K562 (cell line): ENCODE data around the gene MTTP. TPM values are rescaled to one million over a fixed set of nuclear protein-coding genes. Genes with fewer than 3 reads are reported as not detected.

Experiments
- ATAC-seq: fragments of 200-7000 bp; cut with Tn5 transposase; 3 replicates; pipeline ENCODE4 v1.9.1; 2020; ENCODE audit warnings: moderate library complexity
- BruUV-seq: library from RNA; stranded (reverse); fragments of 400-500 nt; replicated peaks from 2 replicates; lab custom pipeline; 2021; lab: Mats Ljungman, UMichigan
- CTCF ChIA-PET: fragments of 300-600 bp; formaldehyde crosslinking; extraction: SDS; loops from one replicate; lab custom pipeline; 2021; ENCODE audit warnings: low intra/inter-chr PET ratio; lab: Yijun Ruan, JAX
- POLR2A ChIA-PET: fragments of 300-600, 350-650 bp; sonication (Branson Sonifier 250); formaldehyde crosslinking; extraction: SDS; loops from one replicate; lab custom pipeline; 2021; ENCODE audit warnings: antibody characterized with exemption, inconsistent platforms; lab: Yijun Ruan, JAX
- DNase-seq, 4 experiments: peaks; one replicate each; pipeline versions ENCODE4 v3.0.0 to v3.0.0-alpha.2; 2011 to 2018; ENCODE audit warnings: low spot score in 3 of 4, mixed read lengths in 3 of 4; ENCODE audit errors: extremely low read depth in 1 of 4
- FAIRE-seq: peaks from 2 replicates; lab custom pipeline; 2011; peaks lifted over from hg19 to GRCh38; lab: Jason Lieb, UNC
- H2AFZ ChIP-seq: 2 replicates; pipeline ENCODE4 v1.6.0; 2011; ENCODE audit warnings: low read depth, low read length, control low read depth, inconsistent platforms
- H3K27ac ChIP-seq: fragments of 200-600 bp; 3 replicates; pipeline ENCODE4 v1.8.0; 2011; ENCODE audit warnings: low read depth, mild to moderate bottlenecking, control low read depth, inconsistent platforms, low read length, moderate library complexity, mixed read lengths; ENCODE audit errors: extremely low read depth
- H3K27me3 ChIP-seq, 2 experiments: fragments of 300-600 bp in 1 of 2; 2 replicates in 1 of 2; 3 replicates in 1 of 2; pipeline versions ENCODE4 v1.6.0 to v1.8.0; 2011; ENCODE audit warnings: inconsistent platforms in 2 of 2, low read length in 2 of 2, mild to moderate bottlenecking in 1 of 2, mixed read lengths in 1 of 2, moderate library complexity in 1 of 2; ENCODE audit not compliant: control insufficient read depth in 2 of 2, insufficient read depth in 2 of 2
- H3K36me3 ChIP-seq: fragments of 300-600 bp; 3 replicates; pipeline ENCODE4 v1.8.0; 2011; ENCODE audit warnings: mild to moderate bottlenecking, low read length, inconsistent platforms; ENCODE audit not compliant: control insufficient read depth, insufficient read depth
- H3K4me1 ChIP-seq, 2 experiments: fragments of 200-600 bp in 1 of 2; replicated peaks in 1 of 2; 2 replicates in 1 of 2; 3 replicates in 1 of 2; pipeline versions ENCODE4 v1.5.1 to v1.8.0; 2011; ENCODE audit warnings: inconsistent platforms in 2 of 2, low read length in 2 of 2, mild to moderate bottlenecking in 1 of 2, mixed read lengths in 1 of 2, moderate library complexity in 1 of 2; ENCODE audit not compliant: control insufficient read depth in 2 of 2, insufficient read depth in 2 of 2
- H3K4me2 ChIP-seq: 2 replicates; pipeline ENCODE4 v1.6.1; 2011; ENCODE audit warnings: low read length, control low read depth, inconsistent platforms, mixed read lengths; ENCODE audit not compliant: insufficient read depth
- H3K4me3 ChIP-seq: fragments of 200-600 bp; sonication (generic), shearing (Covaris generic); 2 replicates; pipeline ENCODE4 v1.5.1; 2016; ENCODE audit warnings: control low read depth, inconsistent platforms
- H3K79me2 ChIP-seq: fragments of 200-600 bp; 3 replicates; pipeline ENCODE4 v1.8.0; 2011; ENCODE audit warnings: low read length, inconsistent platforms; ENCODE audit not compliant: control insufficient read depth, insufficient read depth
- H3K9ac ChIP-seq, 2 experiments: 2 replicates each; pipeline versions ENCODE4 v1.6.0 to v1.6.1; 2011; ENCODE audit warnings: low read depth in 2 of 2, low read length in 2 of 2, control low read depth in 1 of 2, inconsistent platforms in 1 of 2, mild to moderate bottlenecking in 1 of 2, mixed read lengths in 1 of 2; ENCODE audit not compliant: insufficient read depth in 1 of 2
- H3K9me1 ChIP-seq: one replicate; pipeline ENCODE4 v1.6.0; 2011; ENCODE audit warnings: inconsistent platforms, mild to moderate bottlenecking, low read length, moderate library complexity; ENCODE audit not compliant: control insufficient read depth, insufficient read depth
- H3K9me3 ChIP-seq: replicated peaks from 2 replicates; pipeline ENCODE4 v1.5.1; 2011; ENCODE audit warnings: low read depth, low read length, inconsistent platforms; ENCODE audit not compliant: control insufficient read depth, insufficient read depth
- H4K20me1 ChIP-seq: replicated peaks from 2 replicates; pipeline ENCODE4 v1.6.1; 2011; ENCODE audit warnings: low read length, inconsistent platforms, mixed read lengths; ENCODE audit not compliant: control insufficient read depth, insufficient read depth
- CCAR2 ChIP-seq: fragments of 200-400 bp; formaldehyde crosslinking; IDR thresholded peaks from 2 replicates; pipeline ENCODE4 v1.6.1; 2017; ENCODE audit warnings: mild to moderate bottlenecking, low read depth, low read length
- MTF1 ChIP-seq: fragments of 250-450 bp; sonication (Bioruptor Pico); IDR thresholded peaks from 2 replicates; pipeline ENCODE4 v1.9.0; 2021; ENCODE audit warnings: moderate library complexity, mild to moderate bottlenecking, inconsistent platforms, borderline replicate concordance
- NFE2 ChIP-seq: IDR thresholded peaks from 2 replicates; pipeline ENCODE4 v1.6.1; 2014; ENCODE audit warnings: antibody characterized with exemption, low read depth
- RAD51 ChIP-seq: fragments of 450-650 bp; IDR thresholded peaks from 2 replicates; pipeline ENCODE4 v1.7.1; 2016; ENCODE audit warnings: low read depth, mild to moderate bottlenecking, borderline replicate concordance
- RFX1 ChIP-seq: fragments of 450-650 bp; IDR thresholded peaks from 2 replicates; pipeline ENCODE4 v1.6.1; 2016; ENCODE audit warnings: mild to moderate bottlenecking, moderate library complexity
- RHOXF2B ChIP-seq: fragments of 250-450 bp; sonication (Bioruptor Pico); conservative IDR thresholded peaks from 2 replicates; pipeline ENCODE4 v1.5.1; 2021
- USF2 ChIP-seq: sonication (generic); formaldehyde crosslinking; IDR thresholded peaks from 2 replicates; pipeline ENCODE4 v1.5.0; 2020; ENCODE audit warnings: missing genetic modification reagents
- ZNF165 ChIP-seq: fragments of 250-450 bp; sonication (Bioruptor Pico); IDR thresholded peaks from 2 replicates; pipeline ENCODE4 v1.4.0; 2020; ENCODE audit warnings: borderline replicate concordance
- ZNF583 ChIP-seq: fragments of 250-450 bp; sonication (Bioruptor Pico); IDR thresholded peaks from 2 replicates; pipeline ENCODE4 v1.4.0; 2020
- WGBS: fragments of 100-300 bp; shearing (Covaris generic); methylation state at CpG from one replicate; pipeline ENCODE4 v1.1.6; 2016; ENCODE audit warnings: low coverage, mixed read lengths; ENCODE audit not compliant: insufficient coverage; ENCODE audit errors: missing lambda C conversion rate; 5-methylcytosine and 5-hydroxymethylcytosine counted together
- in situ Hi-C: fragments of 300-500 bp; cut with MboI; formaldehyde crosslinking; loops from 4 replicates; pipeline ENCODE4 v1.15.0; 2018; ENCODE audit warnings: inconsistent platforms, mixed read lengths
- intact Hi-C: fragments of 100-400 bp; cut with micrococcal nuclease; formaldehyde crosslinking; loops from 2 replicates; pipeline ENCODE4 v1.14.2; 2022
- polyA plus RNA-seq, 8 experiments: library from polyadenylated mRNA; depleted of rRNA in 4 of 8; stranded (reverse) in 5 of 8; unstranded in 3 of 8; fragments of >200 nt; fragmentation: Nextera tagmentation in 2 of 8; fragmentation: Illumina TruSeq in 1 of 8; extraction: Ambion mirVana in 2 of 8; extraction: Trizol in 1 of 8; gene quantifications; 2 replicates each; pipeline versions ENCODE4 v1.2.1 to v1.2.3, GENCODE V29; 2011 to 2014; ENCODE audit warnings: inconsistent platforms in 1 of 8, missing spikeins in 1 of 8
- total RNA-seq, 7 experiments: library from RNA; depleted of rRNA in 6 of 7; stranded (reverse); fragments of >200 nt in 6 of 7; fragmentation: Illumina TruSeq in 2 of 7; extraction: Trizol in 2 of 7; gene quantifications; 2 replicates each; pipeline versions ENCODE4 v1.2.1 to v1.2.3, GENCODE V29; 2011 to 2021; ENCODE audit warnings: low replicate concordance in 1 of 7

MTTP gene
- total and polyA plus RNA-seq, 9 of the 15 experiments (the other 6 are each of a cell fraction or from before 2014, with no cell fraction given) = 0.01 to 0.29 (median 0.04) TPM; not detected in 2

- TF ChIP-seq NFE2 = no peak
- TF ChIP-seq ZNF165 (CRISPR knock-in tag) = no peak
- no peak for TF ChIP-seq MTF1 (CRISPR knock-in tag)
- no peak for TF ChIP-seq RFX1
- TF ChIP-seq RHOXF2B = no peak
These were observed 32.1 kb downstream of the MTTP start (continued) for GRCh38 chr4:99606716-99607115.

GRCh38 chr4:99608417-99608816 is 33.8 kb downstream of the MTTP start:
- Histone ChIP-seq H3K36me3 (no peaks in the 10 kb centered on the region), H3K27me3 (no peaks in the 10 kb centered on the region; a peak in 1 of 5 replicates), H2AFZ (peak overlapping the region; percentile 70), H3K4me2 (0 out of 2 replicates have a peak overlapping the region, but pooled peaks have one; percentile 24), H3K9me3 (no peaks in the 10 kb centered on the region), H3K27ac (no peak overlapping the region), H3K4me1 (no peaks in the 10 kb centered on the region), H3K9me1 (no peaks in the 10 kb centered on the region), H4K20me1 (no peaks in the 10 kb centered on the region), H3K79me2 (no peaks in the 10 kb centered on the region), H3K9ac (no peak overlapping the region), H3K4me3 (no peak overlapping the region)
- no TSS peak for BruUV-seq
- CTCF ChIA-PET = no interaction called here
- intact Hi-C loops (no loop called here), in situ Hi-C loops (no loop called here)
- DNase-seq (peak in 1 of 4 experiments; percentile 3), FAIRE-seq (no peak), ATAC-seq (peak; percentile 49; the same call in 1 of the 3 replicates)
- peak; percentile 70 for TF ChIP-seq RAD51
- TF ChIP-seq ZNF583 (CRISPR knock-in tag) = no peak
- no peak for TF ChIP-seq CCAR2
- peak; percentile 80 for TF ChIP-seq USF2 (CRISPR knock-in tag)
- 3% methylated on average over 5 of the region's 5 CpGs for WGBS
- POLR2A ChIA-PET = no interaction called here
